HEK293 (cell line): ENCODE results near the gene AQP9.

ENCODE experiments used
- CTCF ChIA-PET: fragments of 350-600 bp; formaldehyde crosslinking; extraction: SDS; loops from one replicate; lab custom pipeline; 2021; ENCODE audit warnings: antibody characterized with exemption; lab: Yijun Ruan, JAX
- POLR2A ChIA-PET: fragments of 300-600 bp; formaldehyde crosslinking; extraction: SDS; loops from one replicate; lab custom pipeline; 2020; ENCODE audit warnings: antibody characterized with exemption, inconsistent platforms; lab: Yijun Ruan, JAX
- H3K27ac ChIP-seq: fragments of 200-500 bp; sonication (Bioruptor generic); 2 replicates; pipeline ENCODE4 v1.5.1; 2014; ENCODE audit warnings: low read depth, low read length, control low read depth, inconsistent platforms; ENCODE audit errors: extremely low read depth
- H3K36me3 ChIP-seq, 2 experiments: fragments of 200-500 bp in 1 of 2; sonication (Bioruptor generic) in 1 of 2; 1 replicate in 1 of 2; 2 replicates in 1 of 2; pipeline ENCODE4 v1.5.1; 2014 to 2017; ENCODE audit warnings: inconsistent platforms in 2 of 2, low read length in 2 of 2; ENCODE audit not compliant: control insufficient read depth in 2 of 2, insufficient read depth in 1 of 2
- H3K4me1 ChIP-seq: fragments of 200-500 bp; sonication (Bioruptor generic); 2 replicates; pipeline ENCODE4 v1.5.1; 2014; ENCODE audit warnings: mild to moderate bottlenecking, low read length, inconsistent platforms; ENCODE audit not compliant: control insufficient read depth, insufficient read depth
- H3K4me3 ChIP-seq: 2 replicates; pipeline ENCODE4 v1.5.1; 2011; ENCODE audit warnings: low read depth, mild to moderate bottlenecking, control low read depth, low read length, moderate library complexity
- H3K9me3 ChIP-seq: fragments of 200-500 bp; sonication (Bioruptor generic); 2 replicates; pipeline ENCODE4 v1.5.1; 2014; ENCODE audit warnings: low read depth, low read length, inconsistent platforms; ENCODE audit not compliant: control insufficient read depth, insufficient read depth
- BCL11B ChIP-seq: fragments of 450-650 bp; formaldehyde crosslinking; IDR thresholded peaks from 2 replicates; pipeline ENCODE4 v1.5.1; 2016; ENCODE audit warnings: low read depth, missing biosample characterization, missing genetic modification characterization
- PRDM1 ChIP-seq: fragments of 450-650 bp; formaldehyde crosslinking; IDR thresholded peaks from 2 replicates; pipeline ENCODE4; 2016; ENCODE audit warnings: missing biosample characterization, missing genetic modification characterization
- PRDM6 ChIP-seq: fragments of 450-650 bp; formaldehyde crosslinking; IDR thresholded peaks from 2 replicates; pipeline ENCODE4 v1.5.1; 2017; ENCODE audit warnings: missing biosample characterization, missing genetic modification characterization
- SCRT2 ChIP-seq: fragments of 450-650 bp; formaldehyde crosslinking; IDR thresholded peaks from 2 replicates; pipeline ENCODE4 v1.5.1; 2016; ENCODE audit warnings: missing biosample characterization, missing genetic modification characterization
- ZBTB26 ChIP-seq: fragments of 450-650 bp; formaldehyde crosslinking; optimal IDR thresholded peaks from 2 replicates; pipeline ENCODE3; 2016; ENCODE audit warnings: missing biosample characterization, mild to moderate bottlenecking, missing genetic modification characterization
- ZNF138 ChIP-seq: fragments of 450-650 bp; formaldehyde crosslinking; IDR thresholded peaks from 2 replicates; pipeline ENCODE4 v1.5.1; 2016; ENCODE audit warnings: missing biosample characterization, missing genetic modification characterization, borderline replicate concordance
- ZNF148 ChIP-seq: fragments of 450-650 bp; formaldehyde crosslinking; IDR thresholded peaks from 2 replicates; pipeline ENCODE4 v1.5.0; 2017; ENCODE audit warnings: missing biosample characterization, missing genetic modification characterization, borderline replicate concordance
- ZNF202 ChIP-seq: fragments of 450-650 bp; formaldehyde crosslinking; IDR thresholded peaks from 2 replicates; pipeline ENCODE4 v1.5.1; 2016; ENCODE audit warnings: missing biosample characterization, missing genetic modification characterization, borderline replicate concordance
- ZNF239 ChIP-seq: fragments of 450-650 bp; formaldehyde crosslinking; IDR thresholded peaks from 2 replicates; pipeline ENCODE4 v1.5.1; 2016; ENCODE audit warnings: missing biosample characterization, missing genetic modification characterization
- ZNF341 ChIP-seq: fragments of 450-650 bp; formaldehyde crosslinking; IDR thresholded peaks from 2 replicates; pipeline ENCODE4; 2016; ENCODE audit warnings: low read depth, missing biosample characterization, missing genetic modification characterization
- ZNF354C ChIP-seq: fragments of 450-650 bp; formaldehyde crosslinking; IDR thresholded peaks from 2 replicates; pipeline ENCODE4 v1.5.1; 2016; ENCODE audit warnings: missing biosample characterization, missing genetic modification characterization, low read depth, borderline replicate concordance
- ZNF416 ChIP-seq: fragments of 450-650 bp; formaldehyde crosslinking; IDR thresholded peaks from 2 replicates; pipeline ENCODE4 v1.5.1; 2016; ENCODE audit warnings: missing biosample characterization, missing genetic modification characterization
- ZNF654 ChIP-seq: fragments of 450-650 bp; formaldehyde crosslinking; IDR thresholded peaks from 2 replicates; pipeline ENCODE4 v1.5.1; 2016; ENCODE audit warnings: low read depth, missing biosample characterization, missing genetic modification characterization
- ZNF830 ChIP-seq: fragments of 450-650 bp; IDR thresholded peaks from 2 replicates; pipeline ENCODE4 v1.5.0; 2018; ENCODE audit warnings: missing biosample characterization, missing genetic modification characterization, low read depth, mild to moderate bottlenecking, moderate library complexity
- TF ChIP-seq, protein P1 (sequence below): fragments of 450-650 bp; formaldehyde crosslinking; IDR thresholded peaks from 2 replicates; pipeline ENCODE4 v1.5.1; 2016; ENCODE audit warnings: missing biosample characterization, missing genetic modification characterization

The AQP9 gene

GRCh38 chr15:58217460-58217859 is 79.3 kb downstream of the AQP9 start:
- Histone ChIP-seq H3K4me1 (no peaks in the 10 kb centered on the region), H3K4me3 (no peak overlapping the region), H3K36me3 (no peaks in the 10 kb centered on the region), H3K9me3 (no peaks in the 10 kb centered on the region), H3K27ac (no peak overlapping the region)
- ChIA-PET CTCF (interaction anchor here (0.5 to 0.6 kb wide), 2 partner anchors 483 to 1257 kb away, joined by 4 to 5 read pairs; no protein-coding TSS in a partner anchor), POLR2A (no interaction called here)
- TF ChIP-seq ZNF239 (tag by site-specific recombination) = no peak
- no peak for TF ChIP-seq ZNF354C (tag by site-specific recombination)
- no peak for TF ChIP-seq ZNF416 (tag by site-specific recombination)
- TF ChIP-seq PRDM6 (tag by site-specific recombination) = no peak
- TF ChIP-seq ZNF138 (tag by site-specific recombination) = no peak
- no peak for TF ChIP-seq ZNF202 (tag by site-specific recombination)
- TF ChIP-seq, protein P1, sequence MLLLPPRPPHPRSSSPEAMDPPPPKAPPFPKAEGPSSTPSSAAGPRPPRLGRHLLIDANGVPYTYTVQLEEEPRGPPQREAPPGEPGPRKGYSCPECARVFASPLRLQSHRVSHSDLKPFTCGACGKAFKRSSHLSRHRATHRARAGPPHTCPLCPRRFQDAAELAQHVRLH (tag by site-specific recombination) = no peak
- TF ChIP-seq ZNF341 (tag by site-specific recombination) = no peak
- TF ChIP-seq ZBTB26 (tag by site-specific recombination) = no peak
- TF ChIP-seq ZNF148 (tag by site-specific recombination) = no peak
- no peak for TF ChIP-seq PRDM1 (tag by site-specific recombination)
- no peak for TF ChIP-seq SCRT2 (tag by site-specific recombination)
- no peak for TF ChIP-seq ZNF830 (tag by site-specific recombination)
- TF ChIP-seq, all 188 proteins: peak for 0

DNA sequence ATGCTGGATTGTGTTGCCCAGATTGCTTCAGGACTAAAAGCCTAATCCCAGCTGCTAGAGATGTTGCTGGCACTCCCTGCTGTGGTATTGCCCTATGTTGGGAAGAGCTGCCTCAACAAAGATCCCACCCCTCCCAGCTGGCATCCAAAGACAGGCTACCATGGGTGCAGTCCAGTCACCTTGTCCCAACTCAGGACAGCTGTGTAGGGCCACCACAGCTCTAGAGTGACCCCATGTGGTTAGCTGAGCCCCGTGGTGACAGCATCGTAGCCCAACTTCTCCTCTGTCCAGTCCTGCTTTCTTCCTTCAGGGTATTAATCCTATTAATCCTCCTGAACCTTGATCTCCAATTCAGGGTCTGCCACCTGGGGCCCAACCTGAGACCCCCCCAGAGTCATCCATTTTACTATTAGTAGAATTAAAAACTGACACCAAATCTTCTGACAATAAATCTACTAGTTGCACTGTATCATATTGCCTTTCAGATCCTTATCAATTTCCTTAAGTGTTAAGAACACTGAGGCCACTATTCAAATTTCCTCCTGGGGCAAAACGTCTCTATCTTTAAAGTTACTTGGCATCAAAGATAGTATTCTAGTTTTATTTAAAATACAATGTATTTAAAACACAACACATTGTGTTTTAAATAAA is 83.5 kb downstream of the AQP9 start:
- no peaks in the 10 kb centered on the region for H3K9me3 ChIP-seq
- H3K36me3 ChIP-seq = no peaks in the 10 kb centered on the region
- CTCF ChIA-PET = interaction anchor here (0.5 to 2.3 kb wide), 7 partner anchors 9 to 1288 kb away, joined by 3 to 11 read pairs (median 3); no protein-coding TSS in a partner anchor
- TF ChIP-seq ZNF654 (tag by site-specific recombination) (peak; percentile 42), BCL11B (tag by site-specific recombination) (no peak)
- TF ChIP-seq, all 188 proteins: peak for 1
- Histone ChIP-seq H3K4me1 (no peaks in the 10 kb centered on the region), H3K4me3 (no peak overlapping the region), H3K27ac (no peak overlapping the region)
- POLR2A ChIA-PET = no interaction called here
